H1 (cell line): Measurements from ENCODE around the gene SBNO2. TPM values are rescaled to one million over a fixed set of nuclear protein-coding genes. Genes with fewer than 3 reads are reported as not detected.

Experiments
- CTCF ChIA-PET: fragments of 300-600 bp; sonication (Branson Sonifier 250); formaldehyde crosslinking; loops from one replicate; lab custom pipeline; 2021; ENCODE audit not compliant: partially characterized antibody; lab: Charles Lee
- POLR2A ChIA-PET: fragments of 300-600 bp; sonication (Branson Sonifier 250); formaldehyde crosslinking; loops from one replicate; lab custom pipeline; 2021; ENCODE audit warnings: inconsistent platforms; ENCODE audit not compliant: partially characterized antibody; lab: Charles Lee
- DNase-seq, 2 experiments: peaks; one replicate each; pipeline versions ENCODE4 v3.0.0 to v3.0.0-alpha.2; 2010 to 2022; ENCODE audit warnings: low spot score in 2 of 2, low read depth in 1 of 2, mixed read lengths in 1 of 2
- FAIRE-seq: peaks from 2 replicates; lab custom pipeline; 2011; peaks lifted over from hg19 to GRCh38; lab: Jason Lieb, UNC
- H2AFZ ChIP-seq: 2 replicates; pipeline ENCODE4 v1.8.1; 2012; ENCODE audit warnings: low read length, inconsistent platforms
- H2AK5ac ChIP-seq: 2 replicates; pipeline ENCODE4 v1.6.1; 2013; ENCODE audit warnings: low read depth, low read length
- H2BK120ac ChIP-seq: replicated peaks from 2 replicates; pipeline ENCODE3; 2013; ENCODE audit warnings: low read depth, low read length, inconsistent platforms
- H2BK12ac ChIP-seq: 2 replicates; pipeline ENCODE4 v1.6.1; 2013; ENCODE audit warnings: low read depth, low read length
- H2BK15ac ChIP-seq: 2 replicates; pipeline ENCODE4 v1.6.1; 2013; ENCODE audit warnings: low read length
- H2BK20ac ChIP-seq: 2 replicates; pipeline ENCODE4 v1.6.1; 2013; ENCODE audit warnings: low read length
- H2BK5ac ChIP-seq: 2 replicates; pipeline ENCODE4 v1.6.1; 2013; ENCODE audit warnings: low read depth, low read length
- H3K14ac ChIP-seq: 2 replicates; pipeline ENCODE4 v1.6.1; 2013; ENCODE audit warnings: inconsistent platforms; ENCODE audit not compliant: insufficient read length
- H3K18ac ChIP-seq: 2 replicates; pipeline ENCODE4 v1.6.1; 2013; ENCODE audit warnings: low read length; ENCODE audit errors: extremely low read depth
- H3K23ac ChIP-seq: 2 replicates; pipeline ENCODE4 v1.6.1; 2013; ENCODE audit warnings: inconsistent platforms; ENCODE audit not compliant: insufficient read length
- H3K23me2 ChIP-seq: 2 replicates; pipeline ENCODE4 v1.6.1; 2013; ENCODE audit warnings: low read depth, low read length
- H3K27ac ChIP-seq: 2 replicates; pipeline ENCODE4 v1.6.1; 2011; ENCODE audit warnings: low read depth, low read length, inconsistent platforms
- H3K27me3 ChIP-seq, 4 experiments: replicated peaks in 1 of 4; 1 replicate in 1 of 4; 2 replicates in 3 of 4; pipeline versions ENCODE4 v1.6.1 to v1.8.1; 2011 to 2013; ENCODE audit warnings: low read length in 3 of 4, mild to moderate bottlenecking in 3 of 4, inconsistent platforms in 2 of 4, mixed read lengths in 2 of 4, moderate library complexity in 1 of 4; ENCODE audit not compliant: control insufficient read depth in 3 of 4, insufficient read depth in 3 of 4; ENCODE audit errors: extremely low read depth in 1 of 4
- H3K36me3 ChIP-seq, 4 experiments: 2 replicates each; pipeline versions ENCODE4 v1.6.1 to v1.8.1; 2011 to 2013; ENCODE audit warnings: mild to moderate bottlenecking in 4 of 4, low read length in 3 of 4, moderate library complexity in 2 of 4, control low read depth in 1 of 4, inconsistent platforms in 1 of 4; ENCODE audit not compliant: insufficient read depth in 4 of 4, control insufficient read depth in 2 of 4
- H3K4ac ChIP-seq: replicated peaks from 2 replicates; pipeline ENCODE3; 2013; ENCODE audit warnings: low read length, low read depth, mixed read lengths, inconsistent platforms; ENCODE audit not compliant: insufficient read length
- H3K4me1 ChIP-seq, 4 experiments: replicated peaks in 1 of 4; 1 replicate in 1 of 4; 2 replicates in 3 of 4; pipeline versions ENCODE4 v1.6.1 to v1.8.1; 2011 to 2013; ENCODE audit warnings: low read length in 3 of 4, inconsistent platforms in 2 of 4, mixed read lengths in 1 of 4; ENCODE audit not compliant: insufficient read depth in 4 of 4, control insufficient read depth in 3 of 4
- H3K4me2 ChIP-seq, 2 experiments: 2 replicates each; pipeline versions ENCODE4 v1.6.1 to v1.8.1; 2011 to 2013; ENCODE audit warnings: low read depth in 2 of 2, low read length in 2 of 2, control low read depth in 1 of 2, inconsistent platforms in 1 of 2, mild to moderate bottlenecking in 1 of 2; ENCODE audit not compliant: insufficient read depth in 1 of 2
- H3K4me3 ChIP-seq, 4 experiments: fragments of 200-600, 300-600 bp in 1 of 4; sonication (generic), shearing (Covaris generic), sonication (Bioruptor Twin) in 1 of 4; 2 replicates each; pipeline versions ENCODE4 v1.5.1 to v1.8.1; 2011 to 2016; ENCODE audit warnings: low read length in 4 of 4, low read depth in 3 of 4, control low read depth in 2 of 4, inconsistent platforms in 2 of 4, mild to moderate bottlenecking in 2 of 4, mixed read lengths in 1 of 4, moderate library complexity in 1 of 4; ENCODE audit not compliant: insufficient read depth in 2 of 4; ENCODE audit errors: extremely low read depth in 1 of 4
- H3K56ac ChIP-seq: replicated peaks from 2 replicates; pipeline ENCODE3; 2013; ENCODE audit warnings: low read depth, mild to moderate bottlenecking, mixed read lengths, low read length, inconsistent platforms; ENCODE audit not compliant: insufficient read length
- H3K79me1 ChIP-seq: 2 replicates; pipeline ENCODE4 v1.6.1; 2013; ENCODE audit warnings: low read depth, low read length, control low read depth
- H3K79me2 ChIP-seq, 2 experiments: 2 replicates each; pipeline versions ENCODE4 v1.6.1 to v1.8.1; 2012 to 2013; ENCODE audit warnings: low read length in 2 of 2, mild to moderate bottlenecking in 2 of 2, inconsistent platforms in 1 of 2; ENCODE audit not compliant: insufficient read depth in 2 of 2, control insufficient read depth in 1 of 2
- H3K9ac ChIP-seq, 4 experiments: replicated peaks in 1 of 4; 1 replicate in 1 of 4; 2 replicates in 3 of 4; pipeline versions ENCODE4 v1.6.1 to v1.8.1; 2011 to 2013; ENCODE audit warnings: low read depth in 3 of 4, low read length in 3 of 4, control low read depth in 2 of 4, mild to moderate bottlenecking in 2 of 4, moderate library complexity in 2 of 4, inconsistent platforms in 1 of 4; ENCODE audit errors: extremely low read depth in 1 of 4
- H3K9me3 ChIP-seq, 2 experiments: 2 replicates each; pipeline versions ENCODE4 v1.6.1 to v1.8.1; 2012 to 2013; ENCODE audit warnings: mild to moderate bottlenecking in 2 of 2, moderate library complexity in 2 of 2, control low read depth in 1 of 2, inconsistent platforms in 1 of 2, low read depth in 1 of 2, low read length in 1 of 2, mixed read lengths in 1 of 2; ENCODE audit not compliant: insufficient read depth in 2 of 2
- H4K20me1 ChIP-seq, 2 experiments: replicated peaks in 1 of 2; 2 replicates each; pipeline versions ENCODE3 to v1.8.1; 2011 to 2013; ENCODE audit warnings: inconsistent platforms in 2 of 2, low read length in 2 of 2, mild to moderate bottlenecking in 1 of 2; ENCODE audit not compliant: insufficient read depth in 2 of 2, control insufficient read depth in 1 of 2
- H4K5ac ChIP-seq: 2 replicates; pipeline ENCODE4 v1.6.1; 2013; ENCODE audit warnings: low read length, low read depth, mixed read lengths, inconsistent platforms; ENCODE audit not compliant: insufficient read length
- H4K8ac ChIP-seq: 2 replicates; pipeline ENCODE4 v1.8.0; 2013; ENCODE audit warnings: mild to moderate bottlenecking, moderate library complexity, low read length, inconsistent platforms; ENCODE audit not compliant: insufficient read depth; ENCODE audit errors: extremely low read depth
- H4K91ac ChIP-seq: replicated peaks from 2 replicates; pipeline ENCODE3; 2013; ENCODE audit warnings: low read length, mixed read lengths, inconsistent platforms; ENCODE audit not compliant: insufficient read length
- RBBP5 ChIP-seq: IDR thresholded peaks from 2 replicates; pipeline ENCODE4 v1.7.1; 2012; ENCODE audit warnings: low read depth, mild to moderate bottlenecking, inconsistent platforms, low read length, moderate library complexity, borderline replicate concordance
- SP2 ChIP-seq: IDR thresholded peaks from 2 replicates; pipeline ENCODE4 v1.6.1; 2012; ENCODE audit warnings: mild to moderate bottlenecking, low read length, inconsistent platforms
- USF2 ChIP-seq: IDR thresholded peaks from 2 replicates; pipeline ENCODE4 v1.6.1; 2011; ENCODE audit warnings: low read length, improper control_type of control experiment
- WGBS, 2 experiments: shearing (Covaris generic) in 1 of 2; methylation state at CpG; one replicate each; pipeline versions ENCODE4 v1.1.6 to v1.1.7; 2013 to 2015; ENCODE audit warnings: low lambda C conversion rate in 2 of 2, mixed read lengths in 2 of 2, inconsistent platforms in 1 of 2, low coverage in 1 of 2, missing lambda C conversion rate in 1 of 2; ENCODE audit not compliant: insufficient replicate concordance in 2 of 2, insufficient coverage in 1 of 2, insufficient read length in 1 of 2; ENCODE audit errors: extremely low coverage in 1 of 2, missing lambda C conversion rate in 1 of 2; 5-methylcytosine and 5-hydroxymethylcytosine counted together
- polyA plus RNA-seq, 7 experiments: library from polyadenylated mRNA; depleted of rRNA in 3 of 7; stranded (reverse) in 5 of 7; unstranded in 2 of 7; fragments of >200 nt in 5 of 7; fragments of 200-250 nt in 2 of 7; gene quantifications; 1 replicate in 5 of 7; 2 replicates in 1 of 7; 4 replicates in 1 of 7; pipeline versions ENCODE4 v1.2.1 to v1.2.3, GENCODE V29; 2011 to 2013; ENCODE audit warnings: missing spikeins in 2 of 7, mixed read lengths in 2 of 7
- total RNA-seq: library from RNA; stranded (reverse); fragmentation: NEBNext Ultra II Directional; extraction: Animal tissue kit (Norgen Biotek cat#: 25700); gene quantifications from 2 replicates; pipeline ENCODE4 v1.2.1, GENCODE V29; 2021

Gene SBNO2
- total and polyA plus RNA-seq, 2 of the 8 experiments (the other 6 are each of a cell fraction or from before 2014, with no cell fraction given), result 12.2 to 31.4 TPM

DNA sequence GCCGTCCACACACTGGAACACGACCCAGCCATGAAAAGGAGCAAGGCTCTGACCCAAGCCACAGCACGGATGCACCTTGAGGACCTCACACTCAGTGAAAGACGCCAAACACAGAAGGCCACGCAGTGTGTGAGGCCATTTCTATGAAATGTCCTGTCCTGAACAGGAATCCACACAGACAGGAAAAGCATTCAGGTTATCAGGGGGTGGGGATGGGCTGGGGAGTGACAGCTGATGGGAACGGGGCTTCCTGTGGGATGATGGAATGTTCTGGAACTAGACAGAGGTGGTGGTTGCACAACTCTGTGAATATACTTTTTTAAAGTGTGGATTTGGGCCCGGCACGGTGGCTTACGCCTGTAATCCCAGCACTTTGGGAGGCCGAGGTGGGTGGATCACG is 39.6 kb downstream of the SBNO2 start:
- H3K79me1 ChIP-seq, result peaks cover 14% of the 10 kb centered on the region
- CTCF ChIA-PET, result interaction anchor here (0.7 to 2.3 kb wide), 9 partner anchors 10 to 89 kb away, joined by 3 to 13 read pairs (median 5); no protein-coding TSS in a partner anchor
- no peak overlapping the region for H3K23ac ChIP-seq
- no peak for TF ChIP-seq RBBP5
- no peak for TF ChIP-seq USF2
- TF ChIP-seq SP2, result no peak

More for the DNA sequence above, 39.6 kb downstream of the SBNO2 start:
- Histone ChIP-seq H2AFZ (no peak overlapping the region), H3K9ac (no peak overlapping the region), H3K36me3 (no peaks in the 10 kb centered on the region), H2BK12ac (peak overlapping the region; percentile 39; the same call in 1 of the 2 replicates), H3K79me2 (no peaks in the 10 kb centered on the region; a peak in 1 of 4 replicates), H4K91ac (no peak overlapping the region), H3K4me1 (peaks cover 0 to 16% (median 7%) of the 10 kb centered on the region in 4 experiments; a peak in 6 of 7 replicates), H3K14ac (no peak overlapping the region), H4K8ac (0 out of 2 replicates have a peak overlapping the region, but pooled peaks have one; percentile 0), H2BK5ac (peak overlapping the region; percentile 52; the same call in 1 of the 2 replicates), H3K4me2 (no peak overlapping the region), H3K4ac (no peak overlapping the region), H3K9me3 (no peaks in the 10 kb centered on the region), H3K27me3 (no peaks in the 10 kb centered on the region), H2BK120ac (no peak overlapping the region), H2AK5ac (no peak overlapping the region), H3K56ac (no peak overlapping the region), H3K27ac (no peak overlapping the region), H4K5ac (no peak overlapping the region), H2BK15ac (no peak overlapping the region), H2BK20ac (no peak overlapping the region), H3K4me3 (no peak overlapping the region), H3K23me2 (peaks cover 4% of the 10 kb centered on the region; the same call in 1 of the 2 replicates), H3K18ac (no peak overlapping the region), H4K20me1 (peaks cover 4 to 11% of the 10 kb centered on the region in 2 experiments)
- FAIRE-seq (no peak), DNase-seq (no peak)
- 93% methylated on average over 10 of the region's 11 CpGs; no CpG with 5 or more reads in 1 of the 2 experiments for WGBS, 2 experiments
- POLR2A ChIA-PET, result interaction anchor here (0.8 to 1.1 kb wide), 2 partner anchors 30 to 82 kb away, joined by 3 read pairs; no protein-coding TSS in a partner anchor
